ENCODE data around the gene SHISA5. TPM values are rescaled to one million over a fixed set of nuclear protein-coding genes. Genes with fewer than 3 reads are reported as not detected.
A peak's percentile ranks its signal among the peaks of the same experiment; 100 is the strongest.

Gene SHISA5
- polyA plus RNA-seq, 2 donors: 54.0 to 94.9 TPM

DNA sequence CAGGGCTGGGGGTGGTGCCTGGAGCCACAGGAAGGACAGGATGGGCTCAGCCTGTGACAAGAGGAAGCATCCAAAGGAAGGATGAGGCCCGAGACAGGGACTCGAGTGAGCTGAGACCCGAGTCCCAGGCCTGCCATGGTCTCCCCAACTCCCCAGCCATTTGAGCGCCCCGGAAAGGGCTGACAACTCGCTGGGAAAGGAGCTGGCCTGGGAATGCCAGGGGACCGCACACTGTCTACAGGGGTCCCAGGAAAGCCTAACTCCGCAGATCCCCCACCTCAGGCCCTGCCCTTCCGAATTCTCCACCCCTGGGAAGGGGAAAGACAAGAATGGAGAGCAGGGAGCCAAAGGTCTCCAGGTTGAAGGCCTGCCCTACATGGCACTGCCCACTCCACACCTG is 21.0 kb upstream of the SHISA5 start:
- Histone ChIP-seq H3K9me3 (ENCODE audit: control insufficient read depth in 2 of 2, insufficient read depth in 1 of 2, low read depth in 1 of 2, low read length in 1 of 2) (no peaks in the 10 kb centered on the region), H3K27ac (ENCODE audit: low read depth in 2 of 2, low read length in 1 of 2) (no peak overlapping the region), H3K36me3 (ENCODE audit: control insufficient read depth in 2 of 2, insufficient read depth in 2 of 2, low read length in 1 of 2) (peaks cover 0 to 4% of the 10 kb centered on the region in 2 donors), H3K4me1 (ENCODE audit: control insufficient read depth in 2 of 2, insufficient read depth in 2 of 2, low read length in 1 of 2) (no peaks in the 10 kb centered on the region), H3K27me3 (ENCODE audit: control insufficient read depth in 1 of 2, insufficient read depth in 2 of 2, low read length in 2 of 2) (no peaks in the 10 kb centered on the region), H3K4me3 (ENCODE audit: low read depth in 1 of 2, low read length in 2 of 2) (no peak overlapping the region)
- 87 to 90% methylated on average over 9 of the region's 9 CpGs for WGBS, 2 donors

DNA sequence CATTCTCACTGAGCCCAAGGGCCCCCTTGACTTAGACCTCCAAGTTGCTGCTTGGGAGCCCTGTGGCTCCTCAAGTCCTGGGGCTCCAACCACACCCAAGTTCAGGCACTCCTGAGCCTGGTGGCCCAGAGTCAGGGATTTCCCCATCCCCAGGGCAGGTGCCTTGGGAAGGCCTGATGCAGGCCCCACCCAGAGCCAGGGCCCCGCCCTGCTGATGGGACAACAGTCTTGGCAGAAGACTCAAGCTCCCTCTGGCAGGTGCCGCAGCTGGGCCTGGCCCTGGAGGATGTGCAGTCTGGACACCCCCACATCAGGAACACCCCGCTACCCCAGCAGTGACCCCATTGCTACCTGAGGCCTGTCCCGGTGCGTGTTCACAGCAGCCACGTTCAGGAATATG is 17.7 kb upstream of the SHISA5 start:
- Histone ChIP-seq H3K36me3 (ENCODE audit: control insufficient read depth in 2 of 2, insufficient read depth in 2 of 2, low read length in 1 of 2) (peaks cover 5 to 11% of the 10 kb centered on the region in 2 donors), H3K4me1 (ENCODE audit: control insufficient read depth in 2 of 2, insufficient read depth in 2 of 2, low read length in 1 of 2) (peaks cover 0 to 3% of the 10 kb centered on the region in 2 donors), H3K27ac (ENCODE audit: low read depth in 2 of 2, low read length in 1 of 2) (no peak overlapping the region), H3K4me3 (ENCODE audit: low read depth in 1 of 2, low read length in 2 of 2) (no peak overlapping the region), H3K27me3 (ENCODE audit: control insufficient read depth in 1 of 2, insufficient read depth in 2 of 2, low read length in 2 of 2) (no peaks in the 10 kb centered on the region), H3K9me3 (ENCODE audit: control insufficient read depth in 2 of 2, insufficient read depth in 1 of 2, low read depth in 1 of 2, low read length in 1 of 2) (no peaks in the 10 kb centered on the region)
- WGBS, 2 donors: 81 to 84% methylated on average over 6 of the region's 6 CpGs

DNA sequence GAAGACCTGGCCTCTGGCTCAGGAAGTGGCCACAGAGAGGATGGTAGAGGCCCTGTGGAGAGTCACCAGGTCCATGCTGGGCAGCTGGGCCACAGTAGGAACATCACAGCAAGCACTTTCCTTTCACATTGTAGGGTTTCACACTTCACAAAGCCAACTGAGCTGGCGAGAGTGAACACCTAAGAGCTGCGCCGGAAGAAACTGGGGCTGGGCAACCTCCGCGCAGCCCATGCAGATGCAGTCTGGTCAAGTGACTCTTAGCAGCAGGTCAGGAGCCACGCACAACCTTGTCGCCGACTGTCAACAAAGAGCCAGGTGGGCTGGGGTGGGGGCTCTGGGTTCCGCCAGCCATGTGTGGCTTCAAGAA is 15.3 kb upstream of the SHISA5 start:
- Histone ChIP-seq H3K27ac (ENCODE audit: low read depth in 2 of 2, low read length in 1 of 2) (no peak overlapping the region), H3K27me3 (ENCODE audit: control insufficient read depth in 1 of 2, insufficient read depth in 2 of 2, low read length in 2 of 2) (no peaks in the 10 kb centered on the region), H3K4me1 (ENCODE audit: control insufficient read depth in 2 of 2, insufficient read depth in 2 of 2, low read length in 1 of 2) (peaks cover 0 to 6% of the 10 kb centered on the region in 2 donors), H3K9me3 (ENCODE audit: control insufficient read depth in 2 of 2, insufficient read depth in 1 of 2, low read depth in 1 of 2, low read length in 1 of 2) (no peaks in the 10 kb centered on the region), H3K36me3 (ENCODE audit: control insufficient read depth in 2 of 2, insufficient read depth in 2 of 2, low read length in 1 of 2) (peaks cover 5 to 11% of the 10 kb centered on the region in 2 donors), H3K4me3 (ENCODE audit: low read depth in 1 of 2, low read length in 2 of 2) (no peak overlapping the region)
- WGBS, 2 donors: 97% methylated on average over 9 of the region's 9 CpGs

- Histone ChIP-seq H3K9me3 (ENCODE audit: control insufficient read depth in 2 of 2, insufficient read depth in 1 of 2, low read depth in 1 of 2, low read length in 1 of 2) (no peaks in the 10 kb centered on the region), H3K4me3 (ENCODE audit: low read depth in 1 of 2, low read length in 2 of 2) (no peak overlapping the region), H3K4me1 (ENCODE audit: control insufficient read depth in 2 of 2, insufficient read depth in 2 of 2, low read length in 1 of 2) (peaks cover 0 to 6% of the 10 kb centered on the region in 2 donors), H3K27ac (ENCODE audit: low read depth in 2 of 2, low read length in 1 of 2) (no peak overlapping the region), H3K27me3 (ENCODE audit: control insufficient read depth in 1 of 2, insufficient read depth in 2 of 2, low read length in 2 of 2) (no peaks in the 10 kb centered on the region), H3K36me3 (ENCODE audit: control insufficient read depth in 2 of 2, insufficient read depth in 2 of 2, low read length in 1 of 2) (peaks cover 5 to 11% of the 10 kb centered on the region in 2 donors)
- 70 to 75% methylated on average over 12 of the region's 12 CpGs for WGBS, 2 donors
These were observed 14.8 kb upstream of the SHISA5 start for GRCh38 chr3:48518638-48519276.

GRCh38 chr3:48518069-48518468 is 14.1 kb upstream of the SHISA5 start:
- 92% methylated on average over 6 of the region's 6 CpGs for WGBS, 2 donors

GRCh38 chr3:48516571-48516970 is 12.6 kb upstream of the SHISA5 start:
- 57 to 61% methylated on average over 8 of the region's 8 CpGs for WGBS, 2 donors

More at GRCh38 chr3:48518069-48518468, 14.1 kb upstream of the SHISA5 start:
- Histone ChIP-seq H3K4me3 (ENCODE audit: low read depth in 1 of 2, low read length in 2 of 2) (no peak overlapping the region), H3K9me3 (ENCODE audit: control insufficient read depth in 2 of 2, insufficient read depth in 1 of 2, low read depth in 1 of 2, low read length in 1 of 2) (no peaks in the 10 kb centered on the region), H3K27me3 (ENCODE audit: control insufficient read depth in 1 of 2, insufficient read depth in 2 of 2, low read length in 2 of 2) (no peaks in the 10 kb centered on the region), H3K27ac (ENCODE audit: low read depth in 2 of 2, low read length in 1 of 2) (no peak overlapping the region), H3K36me3 (ENCODE audit: control insufficient read depth in 2 of 2, insufficient read depth in 2 of 2, low read length in 1 of 2) (peaks cover 5 to 9% of the 10 kb centered on the region in 2 donors), H3K4me1 (ENCODE audit: control insufficient read depth in 2 of 2, insufficient read depth in 2 of 2, low read length in 1 of 2) (peaks cover 0 to 6% of the 10 kb centered on the region in 2 donors)

DNA sequence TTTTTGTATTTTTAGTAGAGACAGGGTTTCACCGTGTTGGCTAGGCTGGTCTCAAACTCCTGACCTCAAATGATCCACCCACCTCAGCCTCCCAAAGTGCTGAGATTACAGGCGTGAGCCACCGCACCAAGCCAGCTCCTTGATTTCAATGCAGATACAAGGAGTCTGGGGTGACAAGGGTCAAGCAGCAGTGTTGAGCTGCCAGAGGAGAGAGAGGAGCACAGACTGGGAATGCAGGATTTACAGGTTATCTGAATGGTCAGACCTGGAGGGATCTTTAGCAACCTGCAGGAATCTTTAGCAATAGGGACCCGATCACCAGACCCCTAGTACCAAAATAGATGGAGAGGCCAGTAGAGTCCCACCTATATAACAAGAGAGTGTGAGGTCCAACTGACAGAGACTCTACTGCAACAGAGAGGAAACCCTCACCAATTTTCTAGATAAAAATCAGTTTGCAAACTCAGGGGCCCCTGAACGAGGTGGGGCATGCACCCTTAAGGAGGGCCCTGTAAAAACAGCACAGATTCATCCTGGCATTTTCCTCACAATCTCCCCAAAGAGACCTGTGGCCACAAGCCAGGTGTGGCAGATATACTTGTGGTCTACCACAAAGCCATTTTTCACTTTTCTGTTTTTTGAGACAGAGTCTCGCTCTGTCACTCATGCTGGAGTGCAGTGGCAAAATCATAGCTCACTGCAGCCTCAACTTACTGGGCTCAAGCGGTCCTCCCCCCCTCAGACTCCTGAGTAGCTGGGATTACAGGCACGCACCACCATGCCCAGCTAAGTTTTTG is 10.7 kb upstream of the SHISA5 start:
- peaks cover 4 to 5% of the 10 kb centered on the region in 2 donors for H3K36me3 ChIP-seq (ENCODE audit: control insufficient read depth in 2 of 2, insufficient read depth in 2 of 2, low read length in 1 of 2)
- H3K9me3 ChIP-seq (ENCODE audit: control insufficient read depth in 2 of 2, insufficient read depth in 1 of 2, low read depth in 1 of 2, low read length in 1 of 2): no peaks in the 10 kb centered on the region
- H3K27me3 ChIP-seq (ENCODE audit: control insufficient read depth in 1 of 2, insufficient read depth in 2 of 2, low read length in 2 of 2): no peaks in the 10 kb centered on the region
- H3K4me3 ChIP-seq (ENCODE audit: low read depth in 1 of 2, low read length in 2 of 2): no peak overlapping the region
- H3K4me1 ChIP-seq (ENCODE audit: control insufficient read depth in 2 of 2, insufficient read depth in 2 of 2, low read length in 1 of 2): peaks cover 0 to 6% of the 10 kb centered on the region in 2 donors
- H3K27ac ChIP-seq (ENCODE audit: low read depth in 2 of 2, low read length in 1 of 2): no peak overlapping the region
- 85 to 86% methylated on average over 8 of the region's 8 CpGs for WGBS, 2 donors

More at GRCh38 chr3:48516571-48516970, 12.6 kb upstream of the SHISA5 start:
- Histone ChIP-seq H3K9me3 (ENCODE audit: control insufficient read depth in 2 of 2, insufficient read depth in 1 of 2, low read depth in 1 of 2, low read length in 1 of 2) (no peaks in the 10 kb centered on the region), H3K27me3 (ENCODE audit: control insufficient read depth in 1 of 2, insufficient read depth in 2 of 2, low read length in 2 of 2) (no peaks in the 10 kb centered on the region), H3K4me3 (ENCODE audit: low read depth in 1 of 2, low read length in 2 of 2) (no peak overlapping the region), H3K27ac (ENCODE audit: low read depth in 2 of 2, low read length in 1 of 2) (no peak overlapping the region), H3K36me3 (ENCODE audit: control insufficient read depth in 2 of 2, insufficient read depth in 2 of 2, low read length in 1 of 2) (peaks cover 5 to 9% of the 10 kb centered on the region in 2 donors), H3K4me1 (ENCODE audit: control insufficient read depth in 2 of 2, insufficient read depth in 2 of 2, low read length in 1 of 2) (peaks cover 0 to 6% of the 10 kb centered on the region in 2 donors)

GRCh38 chr3:48511551-48511950 is 7.6 kb upstream of the SHISA5 start:
- 87 to 92% methylated on average over 4 of the region's 4 CpGs for WGBS, 2 donors
- Histone ChIP-seq H3K4me1 (ENCODE audit: control insufficient read depth in 2 of 2, insufficient read depth in 2 of 2, low read length in 1 of 2) (peaks cover 0 to 3% of the 10 kb centered on the region in 2 donors), H3K27ac (ENCODE audit: low read depth in 2 of 2, low read length in 1 of 2) (no peak overlapping the region), H3K9me3 (ENCODE audit: control insufficient read depth in 2 of 2, insufficient read depth in 1 of 2, low read depth in 1 of 2, low read length in 1 of 2) (no peaks in the 10 kb centered on the region), H3K4me3 (ENCODE audit: low read depth in 1 of 2, low read length in 2 of 2) (no peak overlapping the region), H3K27me3 (ENCODE audit: control insufficient read depth in 1 of 2, insufficient read depth in 2 of 2, low read length in 2 of 2) (no peaks in the 10 kb centered on the region), H3K36me3 (ENCODE audit: control insufficient read depth in 2 of 2, insufficient read depth in 2 of 2, low read length in 1 of 2) (no peaks in the 10 kb centered on the region)

DNA sequence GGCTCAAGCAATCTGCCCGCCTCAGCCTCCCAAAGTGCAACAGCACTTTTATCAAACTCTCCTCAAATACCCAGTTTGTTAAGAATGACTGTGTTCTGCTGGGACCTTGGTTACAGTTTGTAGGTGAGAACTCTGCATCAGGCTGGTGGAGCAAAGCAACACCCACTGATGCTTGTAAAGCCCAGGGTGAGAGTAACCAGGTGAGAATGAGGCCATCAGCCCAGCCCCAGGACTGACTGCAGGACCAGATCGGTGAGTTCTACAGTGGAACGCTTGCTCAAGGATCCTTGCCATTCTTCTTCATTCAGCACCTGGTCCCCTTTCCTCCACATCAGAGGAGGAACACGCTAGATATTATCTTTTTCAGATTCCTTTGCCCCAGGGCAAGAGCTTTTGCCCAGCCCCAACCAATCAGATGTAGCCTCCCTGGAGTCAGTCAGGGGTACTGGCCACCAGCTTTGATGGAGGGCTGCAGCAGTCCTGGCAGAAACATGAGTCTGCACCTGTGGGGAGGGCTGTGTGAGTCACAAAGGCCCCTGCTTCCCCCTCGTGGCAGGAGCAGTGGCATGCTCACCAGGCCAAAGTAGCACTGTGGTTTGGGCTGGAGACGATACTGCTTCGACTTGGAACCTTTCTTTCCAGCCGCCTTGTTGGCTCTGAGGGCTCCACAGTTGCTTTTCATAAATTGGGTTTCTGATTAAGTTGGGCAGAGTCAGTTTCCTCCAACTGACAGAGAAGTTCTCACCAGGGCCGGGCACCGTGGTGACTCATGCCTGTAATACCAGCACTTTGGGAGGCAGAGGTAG is 3.5 kb upstream of the SHISA5 start:
- Histone ChIP-seq H3K27me3 (ENCODE audit: control insufficient read depth in 1 of 2, insufficient read depth in 2 of 2, low read length in 2 of 2) (no peaks in the 10 kb centered on the region), H3K9me3 (ENCODE audit: control insufficient read depth in 2 of 2, insufficient read depth in 1 of 2, low read depth in 1 of 2, low read length in 1 of 2) (no peaks in the 10 kb centered on the region), H3K4me3 (ENCODE audit: low read depth in 1 of 2, low read length in 2 of 2) (no peak overlapping the region), H3K36me3 (ENCODE audit: control insufficient read depth in 2 of 2, insufficient read depth in 2 of 2, low read length in 1 of 2) (peaks cover 0 to 2% of the 10 kb centered on the region in 2 donors), H3K27ac (ENCODE audit: low read depth in 2 of 2, low read length in 1 of 2) (peak overlapping the region; percentile 86 to 95), H3K4me1 (ENCODE audit: control insufficient read depth in 2 of 2, insufficient read depth in 2 of 2, low read length in 1 of 2) (peaks cover 8 to 9% of the 10 kb centered on the region in 2 donors)
- 28 to 32% methylated on average over 10 of the region's 10 CpGs for WGBS, 2 donors

Data from esophagus (tissue), 2 donors.